GM23338 (cell line): ENCODE measurements around the gene AOAH. TPM values are rescaled to one million over a fixed set of nuclear protein-coding genes. Genes with fewer than 3 reads are reported as not detected.

Experiments used
- ATAC-seq: fragments of 200-7000 bp; cut with Tn5 transposase; 3 replicates; pipeline ENCODE4 v1.9.1; 2020
- DNase-seq: peaks from one replicate; pipeline ENCODE4 v3.0.0-alpha.2; 2015; ENCODE audit warnings: low spot score
- H2AFZ ChIP-seq: fragments of 200-600 bp; sonication (generic); 2 replicates; pipeline ENCODE4 v1.8.0; 2016; ENCODE audit warnings: antibody characterized with exemption, mild to moderate bottlenecking, moderate library complexity
- H3F3A ChIP-seq: fragments of 200-600 bp; sonication (generic); replicated peaks from 2 replicates; pipeline ENCODE4 v1.8.0; 2017; ENCODE audit warnings: antibody characterized with exemption, mixed run types, low read depth
- H3K27ac ChIP-seq: fragments of 200-600 bp; sonication (generic); 2 replicates; pipeline ENCODE4 v1.6.1; 2016; ENCODE audit warnings: low read depth
- H3K27me3 ChIP-seq: fragments of 200-600 bp; sonication (generic); 2 replicates; pipeline ENCODE4 v1.8.0; 2016; ENCODE audit warnings: mild to moderate bottlenecking, mixed run types, moderate library complexity; ENCODE audit not compliant: insufficient read depth
- H3K36me3 ChIP-seq: fragments of 200-600 bp; sonication (generic); 2 replicates; pipeline ENCODE4 v1.8.0; 2016; ENCODE audit warnings: mild to moderate bottlenecking; ENCODE audit not compliant: insufficient read depth
- H3K4me1 ChIP-seq: fragments of 200-600 bp; sonication (generic); 2 replicates; pipeline ENCODE4 v1.8.0; 2016; ENCODE audit warnings: mild to moderate bottlenecking, moderate library complexity; ENCODE audit not compliant: insufficient read depth
- H3K4me2 ChIP-seq: fragments of 200-600 bp; sonication (generic); 2 replicates; pipeline ENCODE4 v1.7.1; 2017; ENCODE audit warnings: mixed run types
- H3K4me3 ChIP-seq: fragments of 200-600 bp; sonication (generic); 2 replicates; pipeline ENCODE4 v1.6.1; 2016; ENCODE audit warnings: mixed run types
- H3K79me2 ChIP-seq: fragments of 200-600 bp; sonication (generic); replicated peaks from 2 replicates; pipeline ENCODE4 v1.8.0; 2017; ENCODE audit warnings: mild to moderate bottlenecking; ENCODE audit not compliant: insufficient read depth
- H3K9me2 ChIP-seq: fragments of 200-600 bp; sonication (generic); 2 replicates; pipeline ENCODE4 v1.8.0; 2017; ENCODE audit not compliant: insufficient read depth
- H4K20me1 ChIP-seq: fragments of 200-600 bp; sonication (generic); replicated peaks from 2 replicates; pipeline ENCODE4 v1.8.0; 2017; ENCODE audit warnings: mild to moderate bottlenecking; ENCODE audit not compliant: insufficient read depth
- H3K27ac Mint-ChIP-seq: 2 replicates; pipeline ENCODE4 v1.8.0; 2020; ENCODE audit warnings: inconsistent platforms, mild to moderate bottlenecking, moderate library complexity, mixed read lengths
- H3K27me3 Mint-ChIP-seq: 3 replicates; pipeline ENCODE4 v1.8.0; 2022; ENCODE audit warnings: low read depth, mild to moderate bottlenecking, moderate library complexity, mixed read lengths, inconsistent platforms; ENCODE audit not compliant: insufficient read depth, poor library complexity
- H3K36me3 Mint-ChIP-seq: 3 replicates; pipeline ENCODE4 v1.8.0; 2021; ENCODE audit warnings: low read depth, mild to moderate bottlenecking, inconsistent platforms, moderate library complexity, mixed read lengths
- H3K4me1 Mint-ChIP-seq: 3 replicates; pipeline ENCODE4 v1.8.0; 2020; ENCODE audit warnings: mild to moderate bottlenecking, inconsistent platforms, mixed read lengths
- H3K4me3 Mint-ChIP-seq: 3 replicates; pipeline ENCODE4 v1.8.0; 2021; ENCODE audit warnings: moderate library complexity, mild to moderate bottlenecking, inconsistent platforms, mixed read lengths
- H3K9me3 Mint-ChIP-seq: 3 replicates; pipeline ENCODE4 v1.8.0; 2020; ENCODE audit warnings: moderate library complexity, mild to moderate bottlenecking, inconsistent platforms, mixed read lengths
- CREB1 ChIP-seq: fragments of 250-450 bp; sonication (Bioruptor Pico); IDR thresholded peaks from 2 replicates; pipeline ENCODE4 v1.5.0; 2020; ENCODE audit warnings: low read depth, mild to moderate bottlenecking, moderate library complexity
- EZH2 ChIP-seq: fragments of 200-600 bp; sonication (generic); IDR thresholded peaks from one replicate; pipeline ENCODE4 v1.8.0; 2017; ENCODE audit warnings: antibody characterized with exemption, mild to moderate bottlenecking, low read depth; ENCODE audit not compliant: unreplicated experiment
- EZH2phosphoT487 ChIP-seq: fragments of 200-600 bp; sonication (generic); IDR thresholded peaks from one replicate; pipeline ENCODE4 v1.8.1; 2018; ENCODE audit warnings: antibody characterized with exemption; ENCODE audit not compliant: unreplicated experiment
- JUNB ChIP-seq: IDR thresholded peaks from one replicate; pipeline ENCODE4 v1.6.1; 2016; ENCODE audit warnings: antibody characterized with exemption; ENCODE audit not compliant: unreplicated experiment
- POLR2AphosphoS5 ChIP-seq: IDR thresholded peaks from 2 replicates; pipeline ENCODE4 v1.6.1; 2016; ENCODE audit warnings: antibody characterized with exemption, low read depth
- STAT1 ChIP-seq: IDR thresholded peaks from one replicate; pipeline ENCODE4 v1.6.1; 2016; ENCODE audit warnings: antibody characterized with exemption; ENCODE audit not compliant: unreplicated experiment
- ZNF331 ChIP-seq: fragments of 250-450 bp; sonication (Bioruptor Pico); IDR thresholded peaks from 2 replicates; pipeline ENCODE4 v1.5.0; 2020; ENCODE audit warnings: low read depth, mild to moderate bottlenecking, moderate library complexity
- polyA plus RNA-seq: library from polyadenylated mRNA; unstranded; fragments of >200 nt; fragmentation: Nextera tagmentation; extraction: Ambion mirVana; gene quantifications from 2 replicates; pipeline ENCODE4 v1.2.1, GENCODE V29; 2016
- total RNA-seq: library from RNA; depleted of rRNA; stranded (reverse); fragments of >200 nt; shearing (Covaris generic); gene quantifications from 2 replicates; pipeline ENCODE4 v1.2.3, GENCODE V29; 2014
- TF ChIP-seq, protein P1 (sequence below): IDR thresholded peaks from one replicate; pipeline ENCODE4 v1.6.1; 2018; ENCODE audit warnings: antibody characterized with exemption; ENCODE audit not compliant: unreplicated experiment
- TF ChIP-seq, protein P2 (sequence below): IDR thresholded peaks from 2 replicates; pipeline ENCODE4 v1.6.1; 2016; ENCODE audit warnings: antibody characterized with exemption
- TF ChIP-seq, protein P3 (sequence below): fragments of 250-450 bp; sonication (Bioruptor Pico); IDR thresholded peaks from 2 replicates; pipeline ENCODE4 v1.5.0; 2020; ENCODE audit warnings: mild to moderate bottlenecking, moderate library complexity
- TF ChIP-seq, protein P4 (sequence below), 2 experiments: fragments of 200-600 bp in 1 of 2; sonication (generic) in 1 of 2; conservative IDR thresholded peaks; 2 replicates each; pipeline versions ENCODE4 v1.5.1 to v1.6.1; 2016 to 2017; ENCODE audit warnings: antibody characterized with exemption in 2 of 2, low read depth in 2 of 2, mild to moderate bottlenecking in 2 of 2, moderate library complexity in 1 of 2

The AOAH gene
- total and polyA plus RNA-seq, 2 experiments from 2014 or later, result not detected

DNA sequence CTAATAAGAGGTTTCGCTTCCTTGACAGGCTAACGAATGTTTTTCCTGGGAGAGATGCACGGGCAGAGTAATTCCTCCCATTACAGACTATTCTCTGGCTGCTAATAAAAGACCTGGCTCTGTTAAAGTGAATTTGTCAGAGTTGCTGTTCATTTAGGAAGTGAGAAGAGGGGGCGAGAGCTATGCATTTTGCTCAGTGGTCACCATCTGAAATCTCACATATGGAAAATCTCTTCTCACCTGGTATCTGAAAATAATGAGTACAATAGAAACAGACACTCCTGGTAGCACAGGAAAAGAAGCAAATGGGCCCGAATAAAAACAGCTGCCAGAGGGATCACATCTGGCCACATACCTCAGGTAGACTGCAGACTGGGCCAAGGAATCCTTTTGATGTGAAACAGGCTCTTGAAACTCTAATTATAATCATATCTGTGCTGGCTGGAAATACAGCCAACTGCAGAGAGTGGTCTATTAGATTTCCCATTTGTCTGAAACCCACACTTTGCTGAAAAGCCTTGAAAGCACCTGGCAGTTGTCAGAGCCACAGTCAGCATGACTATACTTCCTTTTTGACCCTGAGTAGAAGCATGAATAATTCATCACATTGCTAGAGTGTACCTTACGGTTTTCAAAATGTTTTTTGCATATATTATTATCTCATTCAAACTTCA lies 33.6 kb downstream of the AOAH start:
- Mint-ChIP-seq H3K27me3 (peaks cover 1% of the 10 kb centered on the region), H3K4me3 (no peak overlapping the region), H3K4me1 (peaks cover 13% of the 10 kb centered on the region), H3K36me3 (no peaks in the 10 kb centered on the region), H3K27ac (no peak overlapping the region; the same call in 1 of the 2 replicates), H3K9me3 (no peaks in the 10 kb centered on the region)
- Histone ChIP-seq H3K9me2 (peaks cover 13% of the 10 kb centered on the region; the same call in 1 of the 2 replicates), H3F3A (no peaks in the 10 kb centered on the region), H3K36me3 (no peaks in the 10 kb centered on the region), H3K27ac (no peak overlapping the region), H3K4me1 (no peaks in the 10 kb centered on the region; the same call in 1 of the 2 replicates), H3K79me2 (no peaks in the 10 kb centered on the region), H2AFZ (peak overlapping the region; percentile 78), H4K20me1 (no peaks in the 10 kb centered on the region), H3K4me3 (no peak overlapping the region), H3K4me2 (no peak overlapping the region), H3K27me3 (no peaks in the 10 kb centered on the region)
- no peak for TF ChIP-seq EZH2phosphoT487
- TF ChIP-seq STAT1, result no peak
- TF ChIP-seq, protein P1, sequence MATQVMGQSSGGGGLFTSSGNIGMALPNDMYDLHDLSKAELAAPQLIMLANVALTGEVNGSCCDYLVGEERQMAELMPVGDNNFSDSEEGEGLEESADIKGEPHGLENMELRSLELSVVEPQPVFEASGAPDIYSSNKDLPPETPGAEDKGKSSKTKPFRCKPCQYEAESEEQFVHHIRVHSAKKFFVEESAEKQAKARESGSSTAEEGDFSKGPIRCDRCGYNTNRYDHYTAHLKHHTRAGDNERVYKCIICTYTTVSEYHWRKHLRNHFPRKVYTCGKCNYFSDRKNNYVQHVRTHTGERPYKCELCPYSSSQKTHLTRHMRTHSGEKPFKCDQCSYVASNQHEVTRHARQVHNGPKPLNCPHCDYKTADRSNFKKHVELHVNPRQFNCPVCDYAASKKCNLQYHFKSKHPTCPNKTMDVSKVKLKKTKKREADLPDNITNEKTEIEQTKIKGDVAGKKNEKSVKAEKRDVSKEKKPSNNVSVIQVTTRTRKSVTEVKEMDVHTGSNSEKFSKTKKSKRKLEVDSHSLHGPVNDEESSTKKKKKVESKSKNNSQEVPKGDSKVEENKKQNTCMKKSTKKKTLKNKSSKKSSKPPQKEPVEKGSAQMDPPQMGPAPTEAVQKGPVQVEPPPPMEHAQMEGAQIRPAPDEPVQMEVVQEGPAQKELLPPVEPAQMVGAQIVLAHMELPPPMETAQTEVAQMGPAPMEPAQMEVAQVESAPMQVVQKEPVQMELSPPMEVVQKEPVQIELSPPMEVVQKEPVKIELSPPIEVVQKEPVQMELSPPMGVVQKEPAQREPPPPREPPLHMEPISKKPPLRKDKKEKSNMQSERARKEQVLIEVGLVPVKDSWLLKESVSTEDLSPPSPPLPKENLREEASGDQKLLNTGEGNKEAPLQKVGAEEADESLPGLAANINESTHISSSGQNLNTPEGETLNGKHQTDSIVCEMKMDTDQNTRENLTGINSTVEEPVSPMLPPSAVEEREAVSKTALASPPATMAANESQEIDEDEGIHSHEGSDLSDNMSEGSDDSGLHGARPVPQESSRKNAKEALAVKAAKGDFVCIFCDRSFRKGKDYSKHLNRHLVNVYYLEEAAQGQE, result no peak
- TF ChIP-seq JUNB, result no peak
- TF ChIP-seq, protein P2, sequence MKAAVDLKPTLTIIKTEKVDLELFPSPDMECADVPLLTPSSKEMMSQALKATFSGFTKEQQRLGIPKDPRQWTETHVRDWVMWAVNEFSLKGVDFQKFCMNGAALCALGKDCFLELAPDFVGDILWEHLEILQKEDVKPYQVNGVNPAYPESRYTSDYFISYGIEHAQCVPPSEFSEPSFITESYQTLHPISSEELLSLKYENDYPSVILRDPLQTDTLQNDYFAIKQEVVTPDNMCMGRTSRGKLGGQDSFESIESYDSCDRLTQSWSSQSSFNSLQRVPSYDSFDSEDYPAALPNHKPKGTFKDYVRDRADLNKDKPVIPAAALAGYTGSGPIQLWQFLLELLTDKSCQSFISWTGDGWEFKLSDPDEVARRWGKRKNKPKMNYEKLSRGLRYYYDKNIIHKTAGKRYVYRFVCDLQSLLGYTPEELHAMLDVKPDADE, result no peak
- TF ChIP-seq, protein P3, sequence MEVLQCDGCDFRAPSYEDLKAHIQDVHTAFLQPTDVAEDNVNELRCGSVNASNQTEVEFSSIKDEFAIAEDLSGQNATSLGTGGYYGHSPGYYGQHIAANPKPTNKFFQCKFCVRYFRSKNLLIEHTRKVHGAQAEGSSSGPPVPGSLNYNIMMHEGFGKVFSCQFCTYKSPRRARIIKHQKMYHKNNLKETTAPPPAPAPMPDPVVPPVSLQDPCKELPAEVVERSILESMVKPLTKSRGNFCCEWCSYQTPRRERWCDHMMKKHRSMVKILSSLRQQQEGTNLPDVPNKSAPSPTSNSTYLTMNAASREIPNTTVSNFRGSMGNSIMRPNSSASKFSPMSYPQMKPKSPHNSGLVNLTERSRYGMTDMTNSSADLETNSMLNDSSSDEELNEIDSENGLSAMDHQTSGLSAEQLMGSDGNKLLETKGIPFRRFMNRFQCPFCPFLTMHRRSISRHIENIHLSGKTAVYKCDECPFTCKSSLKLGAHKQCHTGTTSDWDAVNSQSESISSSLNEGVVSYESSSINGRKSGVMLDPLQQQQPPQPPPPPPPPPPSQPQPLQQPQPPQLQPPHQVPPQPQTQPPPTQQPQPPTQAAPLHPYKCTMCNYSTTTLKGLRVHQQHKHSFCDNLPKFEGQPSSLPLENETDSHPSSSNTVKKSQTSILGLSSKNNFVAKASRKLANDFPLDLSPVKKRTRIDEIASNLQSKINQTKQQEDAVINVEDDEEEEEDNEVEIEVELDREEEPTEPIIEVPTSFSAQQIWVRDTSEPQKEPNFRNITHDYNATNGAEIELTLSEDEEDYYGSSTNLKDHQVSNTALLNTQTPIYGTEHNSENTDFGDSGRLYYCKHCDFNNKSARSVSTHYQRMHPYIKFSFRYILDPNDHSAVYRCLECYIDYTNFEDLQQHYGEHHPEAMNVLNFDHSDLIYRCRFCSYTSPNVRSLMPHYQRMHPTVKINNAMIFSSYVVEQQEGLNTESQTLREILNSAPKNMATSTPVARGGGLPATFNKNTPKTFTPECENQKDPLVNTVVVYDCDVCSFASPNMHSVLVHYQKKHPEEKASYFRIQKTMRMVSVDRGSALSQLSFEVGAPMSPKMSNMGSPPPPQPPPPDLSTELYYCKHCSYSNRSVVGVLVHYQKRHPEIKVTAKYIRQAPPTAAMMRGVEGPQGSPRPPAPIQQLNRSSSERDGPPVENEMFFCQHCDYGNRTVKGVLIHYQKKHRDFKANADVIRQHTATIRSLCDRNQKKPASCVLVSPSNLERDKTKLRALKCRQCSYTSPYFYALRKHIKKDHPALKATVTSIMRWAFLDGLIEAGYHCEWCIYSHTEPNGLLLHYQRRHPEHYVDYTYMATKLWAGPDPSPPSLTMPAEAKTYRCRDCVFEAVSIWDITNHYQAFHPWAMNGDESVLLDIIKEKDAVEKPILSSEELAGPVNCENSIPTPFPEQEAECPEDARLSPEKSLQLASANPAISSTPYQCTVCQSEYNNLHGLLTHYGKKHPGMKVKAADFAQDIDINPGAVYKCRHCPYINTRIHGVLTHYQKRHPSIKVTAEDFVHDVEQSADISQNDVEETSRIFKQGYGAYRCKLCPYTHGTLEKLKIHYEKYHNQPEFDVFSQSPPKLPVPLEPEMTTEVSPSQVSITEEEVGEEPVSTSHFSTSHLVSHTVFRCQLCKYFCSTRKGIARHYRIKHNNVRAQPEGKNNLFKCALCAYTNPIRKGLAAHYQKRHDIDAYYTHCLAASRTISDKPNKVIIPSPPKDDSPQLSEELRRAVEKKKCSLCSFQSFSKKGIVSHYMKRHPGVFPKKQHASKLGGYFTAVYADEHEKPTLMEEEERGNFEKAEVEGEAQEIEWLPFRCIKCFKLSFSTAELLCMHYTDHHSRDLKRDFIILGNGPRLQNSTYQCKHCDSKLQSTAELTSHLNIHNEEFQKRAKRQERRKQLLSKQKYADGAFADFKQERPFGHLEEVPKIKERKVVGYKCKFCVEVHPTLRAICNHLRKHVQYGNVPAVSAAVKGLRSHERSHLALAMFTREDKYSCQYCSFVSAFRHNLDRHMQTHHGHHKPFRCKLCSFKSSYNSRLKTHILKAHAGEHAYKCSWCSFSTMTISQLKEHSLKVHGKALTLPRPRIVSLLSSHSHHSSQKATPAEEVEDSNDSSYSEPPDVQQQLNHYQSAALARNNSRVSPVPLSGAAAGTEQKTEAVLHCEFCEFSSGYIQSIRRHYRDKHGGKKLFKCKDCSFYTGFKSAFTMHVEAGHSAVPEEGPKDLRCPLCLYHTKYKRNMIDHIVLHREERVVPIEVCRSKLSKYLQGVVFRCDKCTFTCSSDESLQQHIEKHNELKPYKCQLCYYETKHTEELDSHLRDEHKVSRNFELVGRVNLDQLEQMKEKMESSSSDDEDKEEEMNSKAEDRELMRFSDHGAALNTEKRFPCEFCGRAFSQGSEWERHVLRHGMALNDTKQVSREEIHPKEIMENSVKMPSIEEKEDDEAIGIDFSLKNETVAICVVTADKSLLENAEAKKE (CRISPR knock-in tag), result no peak
- TF ChIP-seq ZNF331 (CRISPR knock-in tag), result no peak
- no peak for TF ChIP-seq CREB1
- no peak for TF ChIP-seq EZH2
- no peak for TF ChIP-seq POLR2AphosphoS5
- TF ChIP-seq, protein P4, sequence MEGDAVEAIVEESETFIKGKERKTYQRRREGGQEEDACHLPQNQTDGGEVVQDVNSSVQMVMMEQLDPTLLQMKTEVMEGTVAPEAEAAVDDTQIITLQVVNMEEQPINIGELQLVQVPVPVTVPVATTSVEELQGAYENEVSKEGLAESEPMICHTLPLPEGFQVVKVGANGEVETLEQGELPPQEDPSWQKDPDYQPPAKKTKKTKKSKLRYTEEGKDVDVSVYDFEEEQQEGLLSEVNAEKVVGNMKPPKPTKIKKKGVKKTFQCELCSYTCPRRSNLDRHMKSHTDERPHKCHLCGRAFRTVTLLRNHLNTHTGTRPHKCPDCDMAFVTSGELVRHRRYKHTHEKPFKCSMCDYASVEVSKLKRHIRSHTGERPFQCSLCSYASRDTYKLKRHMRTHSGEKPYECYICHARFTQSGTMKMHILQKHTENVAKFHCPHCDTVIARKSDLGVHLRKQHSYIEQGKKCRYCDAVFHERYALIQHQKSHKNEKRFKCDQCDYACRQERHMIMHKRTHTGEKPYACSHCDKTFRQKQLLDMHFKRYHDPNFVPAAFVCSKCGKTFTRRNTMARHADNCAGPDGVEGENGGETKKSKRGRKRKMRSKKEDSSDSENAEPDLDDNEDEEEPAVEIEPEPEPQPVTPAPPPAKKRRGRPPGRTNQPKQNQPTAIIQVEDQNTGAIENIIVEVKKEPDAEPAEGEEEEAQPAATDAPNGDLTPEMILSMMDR (conservative IDR thresholded peaks at IDR 0.05; ENCODE audit: low read depth in 2 of 2), result no peak
- DNase-seq, result no peak
- no peak for ATAC-seq
